HEK293T (cell line): ENCODE measurements around the gene RABL3.

Experiments used
- BHLHE40 ChIP-seq: fragments of 450-650 bp; IDR thresholded peaks from 2 replicates; pipeline ENCODE4 v1.6.1; 2016; ENCODE audit warnings: mild to moderate bottlenecking, moderate library complexity, borderline replicate concordance
- FOXM1 ChIP-seq: fragments of 450-650 bp; IDR thresholded peaks from 2 replicates; pipeline ENCODE4 v1.6.1; 2017; ENCODE audit warnings: mild to moderate bottlenecking, borderline replicate concordance
- NFRKB ChIP-seq: fragments of 450-650 bp; IDR thresholded peaks from 2 replicates; pipeline ENCODE4 v1.6.1; 2016; ENCODE audit warnings: mild to moderate bottlenecking, moderate library complexity

GRCh38 chr3:120742849-120743365 is 591 bp upstream of the RABL3 start:
- TF ChIP-seq NFRKB (no peak), FOXM1 (no peak), BHLHE40 (no peak)
